H9 (cell line): ENCODE measurements around the gene CUL2. TPM values are rescaled to one million over a fixed set of nuclear protein-coding genes. Genes with fewer than 3 reads are reported as not detected.

Experiments used
- DNase-seq: peaks from one replicate; pipeline ENCODE4 v3.0.0-alpha.2; 2017
- H2AFZ ChIP-seq: one replicate; pipeline ENCODE4 v1.6.1; 2013; ENCODE audit warnings: mild to moderate bottlenecking, low read length, control low read depth, moderate library complexity
- H2AK5ac ChIP-seq: 2 replicates; pipeline ENCODE4 v1.6.1; 2013; ENCODE audit warnings: low read length, control low read depth, mixed read lengths; ENCODE audit not compliant: insufficient read length
- H2BK120ac ChIP-seq: one replicate; pipeline ENCODE4 v1.6.1; 2013; ENCODE audit warnings: low read depth, mild to moderate bottlenecking, low read length, control low read depth, inconsistent platforms; ENCODE audit not compliant: poor library complexity, severe bottlenecking
- H2BK12ac ChIP-seq: 2 replicates; pipeline ENCODE4 v1.6.1; 2013; ENCODE audit warnings: low read length, control low read depth, mixed read lengths, low read depth; ENCODE audit not compliant: insufficient read length
- H2BK15ac ChIP-seq: 2 replicates; pipeline ENCODE4 v1.6.1; 2013; ENCODE audit warnings: low read depth, low read length, control low read depth
- H2BK20ac ChIP-seq: one replicate; pipeline ENCODE4 v1.6.1; 2013; ENCODE audit warnings: low read depth, mild to moderate bottlenecking, low read length, control low read depth, inconsistent platforms; ENCODE audit not compliant: poor library complexity, severe bottlenecking
- H2BK5ac ChIP-seq: 2 replicates; pipeline ENCODE4 v1.6.1; 2013; ENCODE audit warnings: low read length, control low read depth, mixed read lengths; ENCODE audit not compliant: insufficient read length
- H3K14ac ChIP-seq: 2 replicates; pipeline ENCODE4 v1.6.1; 2013; ENCODE audit warnings: low read length, control low read depth; ENCODE audit not compliant: insufficient read depth
- H3K18ac ChIP-seq: 2 replicates; pipeline ENCODE4 v1.6.1; 2013; ENCODE audit warnings: low read depth, mild to moderate bottlenecking, mixed read lengths, low read length, control low read depth; ENCODE audit not compliant: insufficient read length
- H3K23ac ChIP-seq: 2 replicates; pipeline ENCODE4 v1.6.1; 2013; ENCODE audit warnings: low read length, control low read depth, mixed read lengths, low read depth; ENCODE audit not compliant: insufficient read length
- H3K23me2 ChIP-seq: 2 replicates; pipeline ENCODE4 v1.6.1; 2013; ENCODE audit warnings: low read depth, mild to moderate bottlenecking, mixed read lengths, low read length, control low read depth; ENCODE audit not compliant: insufficient read length, poor library complexity, severe bottlenecking
- H3K27ac ChIP-seq: 2 replicates; pipeline ENCODE4 v1.5.1; 2013; ENCODE audit warnings: low read length, control low read depth, mixed read lengths, low read depth; ENCODE audit not compliant: insufficient read length
- H3K27me3 ChIP-seq: 2 replicates; pipeline ENCODE4 v1.6.1; 2013; ENCODE audit warnings: low read length, control low read depth, inconsistent platforms; ENCODE audit not compliant: insufficient read depth
- H3K4ac ChIP-seq: 2 replicates; pipeline ENCODE4 v1.6.1; 2013; ENCODE audit warnings: low read depth, mild to moderate bottlenecking, control low read depth, inconsistent platforms, low read length, moderate library complexity
- H3K4me1 ChIP-seq: 2 replicates; pipeline ENCODE4 v1.6.1; 2013; ENCODE audit warnings: low read length, control low read depth, inconsistent platforms; ENCODE audit not compliant: insufficient read depth
- H3K4me2 ChIP-seq: 2 replicates; pipeline ENCODE4 v1.6.1; 2013; ENCODE audit warnings: low read length, control low read depth, mixed read lengths; ENCODE audit not compliant: insufficient read length, insufficient read depth
- H3K56ac ChIP-seq: 2 replicates; pipeline ENCODE4 v1.6.1; 2013; ENCODE audit warnings: low read depth, mild to moderate bottlenecking, mixed read lengths, low read length, control low read depth; ENCODE audit not compliant: insufficient read length
- H3K79me1 ChIP-seq: 2 replicates; pipeline ENCODE4 v1.6.1; 2013; ENCODE audit warnings: low read depth, mild to moderate bottlenecking, moderate library complexity, low read length, control low read depth, inconsistent platforms; ENCODE audit not compliant: insufficient read depth, poor library complexity, severe bottlenecking
- H3K79me2 ChIP-seq: 2 replicates; pipeline ENCODE4 v1.6.1; 2013; ENCODE audit warnings: low read length, control low read depth, inconsistent platforms; ENCODE audit not compliant: insufficient read depth
- H3K9ac ChIP-seq: 2 replicates; pipeline ENCODE4 v1.6.1; 2013; ENCODE audit warnings: low read length, control low read depth, mixed read lengths; ENCODE audit not compliant: insufficient read length; ENCODE audit errors: extremely low read depth
- H3K9me3 ChIP-seq: one replicate; pipeline ENCODE4 v1.6.1; 2013; ENCODE audit warnings: low read depth, low read length, inconsistent platforms; ENCODE audit not compliant: control insufficient read depth
- H3T11ph ChIP-seq: one replicate; pipeline ENCODE4 v1.6.1; 2013; ENCODE audit warnings: mild to moderate bottlenecking, low read length, control low read depth, inconsistent platforms
- H4K20me1 ChIP-seq: one replicate; pipeline ENCODE4 v1.6.1; 2013; ENCODE audit not compliant: control insufficient read depth, insufficient read length, insufficient read depth
- H4K5ac ChIP-seq: 2 replicates; pipeline ENCODE4 v1.6.1; 2013; ENCODE audit warnings: low read depth, mild to moderate bottlenecking, mixed read lengths, low read length, control low read depth; ENCODE audit not compliant: insufficient read length
- H4K8ac ChIP-seq: replicated peaks from 2 replicates; pipeline ENCODE4 v1.6.1; 2013; ENCODE audit warnings: low read length, control low read depth, mixed read lengths, low read depth; ENCODE audit not compliant: insufficient read length
- H4K91ac ChIP-seq: 2 replicates; pipeline ENCODE4 v1.6.1; 2013; ENCODE audit warnings: low read depth, mild to moderate bottlenecking, moderate library complexity, mixed read lengths, low read length, control low read depth; ENCODE audit not compliant: insufficient read length
- H3K27ac Mint-ChIP-seq, 3 experiments: 2 replicates in 2 of 3; 3 replicates in 1 of 3; pipeline ENCODE4 v1.8.0; 2020 to 2021; ENCODE audit warnings: mixed read lengths in 3 of 3, mild to moderate bottlenecking in 1 of 3, moderate library complexity in 1 of 3
- H3K27me3 Mint-ChIP-seq: 2 replicates; pipeline ENCODE4 v1.8.0; 2021; ENCODE audit warnings: low read depth, mild to moderate bottlenecking, moderate library complexity, mixed read lengths
- H3K36me3 Mint-ChIP-seq, 3 experiments: 2 replicates in 2 of 3; 3 replicates in 1 of 3; pipeline ENCODE4 v1.8.0; 2020 to 2021; ENCODE audit warnings: low read depth in 3 of 3, mixed read lengths in 3 of 3; ENCODE audit not compliant: insufficient read depth in 1 of 3
- H3K4me1 Mint-ChIP-seq, 2 experiments: 2 replicates each; pipeline ENCODE4 v1.8.0; 2020; ENCODE audit warnings: mixed read lengths in 2 of 2
- H3K4me3 Mint-ChIP-seq, 2 experiments: 2 replicates in 1 of 2; 3 replicates in 1 of 2; pipeline ENCODE4 v1.8.0; 2020 to 2021; ENCODE audit warnings: mild to moderate bottlenecking in 2 of 2, mixed read lengths in 2 of 2, moderate library complexity in 1 of 2
- H3K9me3 Mint-ChIP-seq, 2 experiments: 2 replicates in 1 of 2; 3 replicates in 1 of 2; pipeline ENCODE4 v1.8.0; 2020; ENCODE audit warnings: mild to moderate bottlenecking in 2 of 2, mixed read lengths in 2 of 2, moderate library complexity in 1 of 2
- WGBS: extraction: QIAGEN DNeasy Blood & Tissue Kit; methylation state at CpG from one replicate; pipeline ENCODE4 v1.1.7; 2013; ENCODE audit warnings: missing lambda C conversion rate, low lambda C conversion rate, mixed read lengths; ENCODE audit not compliant: insufficient read length; ENCODE audit errors: extremely low coverage; 5-methylcytosine and 5-hydroxymethylcytosine counted together
- total RNA-seq: library from RNA; stranded (reverse); gene quantifications from 2 replicates; pipeline ENCODE4 v1.2.1, GENCODE V29; 2021
- TF ChIP-seq, protein P1 (sequence below): fragments of 200-600 bp; sonication (generic); conservative IDR thresholded peaks from 3 replicates; pipeline ENCODE4 v1.8.0; 2021; ENCODE audit warnings: antibody characterized with exemption, mild to moderate bottlenecking

The CUL2 gene
- total RNA-seq, 1 experiment from 2014 or later = 43.3 TPM

DNA sequence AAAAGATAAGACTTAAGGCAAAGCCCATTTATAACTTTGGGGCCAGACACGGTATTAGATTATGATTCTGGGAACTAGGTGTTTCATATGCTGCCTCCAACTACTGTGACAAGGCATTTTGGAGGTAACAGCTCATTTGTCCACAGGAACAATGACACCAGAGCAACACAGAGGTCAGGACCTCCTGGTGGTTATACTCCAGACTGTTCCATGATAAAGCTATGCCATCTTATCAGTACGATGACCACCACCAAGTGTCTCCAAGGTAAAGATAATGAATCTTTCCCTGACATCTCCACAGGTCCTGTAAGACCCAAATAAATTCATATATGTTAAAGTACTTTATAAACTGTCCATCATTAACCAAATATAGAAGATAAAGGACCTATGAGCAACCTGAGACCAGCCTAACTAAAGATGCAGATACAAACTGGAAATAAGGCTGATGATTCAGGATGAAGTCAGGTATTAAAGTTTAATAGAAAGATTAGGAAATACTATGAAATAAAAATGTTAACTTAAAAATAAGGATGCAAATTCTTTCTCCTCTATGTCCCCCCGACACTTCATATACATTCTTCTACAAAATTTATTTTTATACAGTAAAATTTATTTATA, 26.2 kb downstream of the CUL2 start:
- Histone ChIP-seq H2AK5ac (no peak overlapping the region), H3K18ac (no peak overlapping the region), H2BK5ac (no peak overlapping the region), H3K27me3 (no peaks in the 10 kb centered on the region), H3K79me1 (no peaks in the 10 kb centered on the region), H3K23ac (no peak overlapping the region), H4K5ac (no peak overlapping the region), H4K8ac (no peak overlapping the region), H2BK15ac (no peak overlapping the region), H2BK20ac (no peak overlapping the region), H3K23me2 (no peaks in the 10 kb centered on the region), H3K9ac (no peak overlapping the region), H2BK120ac (no peak overlapping the region), H3K79me2 (no peaks in the 10 kb centered on the region), H3K4me2 (no peak overlapping the region), H3T11ph (no peak overlapping the region), H4K91ac (no peak overlapping the region), H3K14ac (no peak overlapping the region), H4K20me1 (no peaks in the 10 kb centered on the region), H2AFZ (no peak overlapping the region), H3K56ac (no peak overlapping the region), H3K4me1 (no peaks in the 10 kb centered on the region; the same call in 1 of the 2 replicates), H3K27ac (no peak overlapping the region), H3K9me3 (no peaks in the 10 kb centered on the region), H3K4ac (no peak overlapping the region), H2BK12ac (no peak overlapping the region)
- Mint-ChIP-seq H3K27ac (no peak overlapping the region), H3K4me1 (peaks cover 2 to 10% of the 10 kb centered on the region in 2 experiments; a peak in 2 of 4 replicates), H3K9me3 (no peaks in the 10 kb centered on the region), H3K27me3 (no peaks in the 10 kb centered on the region), H3K4me3 (no peak overlapping the region), H3K36me3 (peaks cover 8 to 49% (median 33%) of the 10 kb centered on the region in 3 experiments; a peak in 6 of 7 replicates)
- TF ChIP-seq, protein P1, sequence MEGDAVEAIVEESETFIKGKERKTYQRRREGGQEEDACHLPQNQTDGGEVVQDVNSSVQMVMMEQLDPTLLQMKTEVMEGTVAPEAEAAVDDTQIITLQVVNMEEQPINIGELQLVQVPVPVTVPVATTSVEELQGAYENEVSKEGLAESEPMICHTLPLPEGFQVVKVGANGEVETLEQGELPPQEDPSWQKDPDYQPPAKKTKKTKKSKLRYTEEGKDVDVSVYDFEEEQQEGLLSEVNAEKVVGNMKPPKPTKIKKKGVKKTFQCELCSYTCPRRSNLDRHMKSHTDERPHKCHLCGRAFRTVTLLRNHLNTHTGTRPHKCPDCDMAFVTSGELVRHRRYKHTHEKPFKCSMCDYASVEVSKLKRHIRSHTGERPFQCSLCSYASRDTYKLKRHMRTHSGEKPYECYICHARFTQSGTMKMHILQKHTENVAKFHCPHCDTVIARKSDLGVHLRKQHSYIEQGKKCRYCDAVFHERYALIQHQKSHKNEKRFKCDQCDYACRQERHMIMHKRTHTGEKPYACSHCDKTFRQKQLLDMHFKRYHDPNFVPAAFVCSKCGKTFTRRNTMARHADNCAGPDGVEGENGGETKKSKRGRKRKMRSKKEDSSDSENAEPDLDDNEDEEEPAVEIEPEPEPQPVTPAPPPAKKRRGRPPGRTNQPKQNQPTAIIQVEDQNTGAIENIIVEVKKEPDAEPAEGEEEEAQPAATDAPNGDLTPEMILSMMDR = no peak
- WGBS = 100% methylated on average over 1 of the region's 3 CpGs
- no peak for DNase-seq
